ENCODE data around the gene UBQLNL.

DNA sequence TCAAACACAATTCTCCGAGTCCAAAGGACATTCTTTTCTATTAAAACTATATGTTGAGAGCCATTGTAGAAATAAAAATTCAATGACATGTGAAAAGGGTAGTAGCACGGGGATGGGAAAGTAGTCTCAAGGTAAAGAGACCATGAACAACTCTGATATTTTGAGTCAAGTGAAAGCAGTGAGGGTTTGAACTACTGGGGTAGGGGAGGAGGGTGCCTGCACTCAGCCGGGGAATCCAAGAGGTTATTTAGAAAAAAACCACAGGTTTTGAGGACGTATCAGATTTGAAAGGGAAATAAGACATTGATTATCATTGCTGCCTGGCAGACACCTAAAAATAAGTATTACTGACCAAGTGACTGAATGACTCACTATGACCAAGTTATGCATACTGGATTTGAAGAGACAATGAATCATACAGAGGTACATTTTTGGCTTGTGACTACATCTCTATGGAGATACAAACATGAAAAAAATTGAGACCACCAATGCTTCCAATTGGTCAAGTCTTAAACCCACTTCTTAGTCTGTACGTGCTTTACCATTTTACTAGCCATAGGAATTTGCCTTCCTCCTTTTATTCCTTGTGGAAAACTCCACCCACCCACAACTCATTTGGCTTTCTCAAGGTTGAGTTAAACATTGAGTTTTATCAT is 34.1 kb upstream of the UBQLNL start:
- TF ChIP-seq, protein P1, sequence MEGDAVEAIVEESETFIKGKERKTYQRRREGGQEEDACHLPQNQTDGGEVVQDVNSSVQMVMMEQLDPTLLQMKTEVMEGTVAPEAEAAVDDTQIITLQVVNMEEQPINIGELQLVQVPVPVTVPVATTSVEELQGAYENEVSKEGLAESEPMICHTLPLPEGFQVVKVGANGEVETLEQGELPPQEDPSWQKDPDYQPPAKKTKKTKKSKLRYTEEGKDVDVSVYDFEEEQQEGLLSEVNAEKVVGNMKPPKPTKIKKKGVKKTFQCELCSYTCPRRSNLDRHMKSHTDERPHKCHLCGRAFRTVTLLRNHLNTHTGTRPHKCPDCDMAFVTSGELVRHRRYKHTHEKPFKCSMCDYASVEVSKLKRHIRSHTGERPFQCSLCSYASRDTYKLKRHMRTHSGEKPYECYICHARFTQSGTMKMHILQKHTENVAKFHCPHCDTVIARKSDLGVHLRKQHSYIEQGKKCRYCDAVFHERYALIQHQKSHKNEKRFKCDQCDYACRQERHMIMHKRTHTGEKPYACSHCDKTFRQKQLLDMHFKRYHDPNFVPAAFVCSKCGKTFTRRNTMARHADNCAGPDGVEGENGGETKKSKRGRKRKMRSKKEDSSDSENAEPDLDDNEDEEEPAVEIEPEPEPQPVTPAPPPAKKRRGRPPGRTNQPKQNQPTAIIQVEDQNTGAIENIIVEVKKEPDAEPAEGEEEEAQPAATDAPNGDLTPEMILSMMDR (IDR thresholded peaks at IDR 0.05), result no peak
- TF ChIP-seq ZFX (IDR thresholded peaks at IDR 0.05; ENCODE audit: borderline replicate concordance), result no peak

All from 22Rv1 (cell line).